Heart left ventricle (tissue), 16 donors: ENCODE measurements around the gene NEK8. TPM values are rescaled to one million over a fixed set of nuclear protein-coding genes. Genes with fewer than 3 reads are reported as not detected.

ENCODE experiments used
- ATAC-seq, 4 donors: fragments of 200-7000 bp; cut with Tn5 transposase; one replicate each; pipeline ENCODE4 v1.9.1; 2020 to 2022; ENCODE audit warnings: moderate library complexity in 4 of 4, mild to moderate bottlenecking in 3 of 4, moderate number of reproducible peaks in 1 of 4
- DNase-seq, 5 donors: peaks; one replicate each; pipeline ENCODE4 v3.0.0-alpha.2; 2020
- H3K27ac ChIP-seq, 12 donors: fragments of 200-600 bp; sonication (generic) in 4 of 12; one replicate each; pipeline versions ENCODE4 v1.5.0 to v1.8.0; 2016 to 2022; ENCODE audit warnings: mild to moderate bottlenecking in 2 of 12
- H3K27me3 ChIP-seq, 9 donors: fragments of 200-600 bp; sonication (generic) in 2 of 9; one replicate each; pipeline versions ENCODE4 v1.5.1 to v1.8.0; 2016 to 2022; ENCODE audit warnings: mild to moderate bottlenecking in 3 of 9
- H3K36me3 ChIP-seq, 9 donors: fragments of 200-600 bp; sonication (generic) in 2 of 9; one replicate each; pipeline versions ENCODE4 v1.5.0 to v1.8.0; 2018 to 2022; ENCODE audit warnings: mild to moderate bottlenecking in 2 of 9
- H3K4me1 ChIP-seq, 12 donors: fragments of 200-600 bp; sonication (generic) in 4 of 12; one replicate each; pipeline versions ENCODE4 v1.5.0 to v1.8.0; 2016 to 2022; ENCODE audit warnings: mild to moderate bottlenecking in 3 of 12
- H3K4me3 ChIP-seq, 12 donors: fragments of 200-600 bp; sonication (generic) in 4 of 12; one replicate each; pipeline versions ENCODE4 v1.5.0 to v1.8.0; 2017 to 2022; ENCODE audit warnings: mild to moderate bottlenecking in 9 of 12, moderate library complexity in 4 of 12
- H3K9me3 ChIP-seq, 12 donors: fragments of 200-600 bp; sonication (generic) in 4 of 12; one replicate each; pipeline versions ENCODE4 v1.5.0 to v1.8.0; 2016 to 2022; ENCODE audit warnings: mild to moderate bottlenecking in 1 of 12
- POLR2A ChIP-seq, 2 donors: fragments of 450-650 bp; IDR thresholded peaks; one replicate each; pipeline ENCODE4 v1.6.1; 2017; ENCODE audit warnings: antibody characterized with exemption in 2 of 2, mild to moderate bottlenecking in 2 of 2, moderate library complexity in 2 of 2
- WGBS, 4 donors: extraction: QIAGEN DNeasy Blood & Tissue Kit in 2 of 4; methylation state at CpG; one replicate each; pipeline versions ENCODE4 v1.1.5 to v1.1.7; 2013 to 2018; 5-methylcytosine and 5-hydroxymethylcytosine counted together
- intact Hi-C, 10 donors: fragments of 100-400 bp; cut with DNase I; formaldehyde crosslinking; loops; one replicate each; pipeline versions ENCODE4 v1.11.1 to v1.14.2; 2022
- polyA plus RNA-seq, 2 donors: library from polyadenylated mRNA; stranded (reverse); fragments of 200-250 nt; gene quantifications; one replicate each; pipeline ENCODE4 v1.2.3, GENCODE V29; 2013
- total RNA-seq, 9 donors: library from RNA; depleted of rRNA in 2 of 9; stranded (reverse); fragments of >200 nt in 2 of 9; fragmentation: NEBNext Ultra II Directional in 3 of 9; extraction: Animal tissue kit (Norgen Biotek cat#: 25700) in 3 of 9; gene quantifications; one replicate each; pipeline versions ENCODE4 v1.1.0 to v1.2.4, GENCODE V29; 2016 to 2023
- TF ChIP-seq, protein P1 (sequence below), 12 donors: fragments of 200-600 bp; sonication (generic) in 4 of 12; IDR thresholded peaks; one replicate each; pipeline versions ENCODE4 v1.5.0 to v1.8.0; 2018 to 2022; ENCODE audit warnings: antibody characterized with exemption in 12 of 12, mild to moderate bottlenecking in 5 of 12
- donor health status: ischemic (EF 13 %, LVEDD 7.1; RV severe dilation, severe dysfunction).
- donor health status: healthy with polysubstance abuse.
- donor health status: DM: no; HTN: yes; CAD: no.
- donor health status: DM: no; HTN: no; CAD: no.
- donor health status: ischemic (EF 25% LVEDD 6.9; RV normal size, moderate dysfunction).
- donor health status: ischemic (EF 25% LVEDD 5.7; RV mildly dilated, moderate dysfunction).
- donor health status: healthy.
- donor health status: DM: yes; HTN: yes; CAD: no.
- donor health status: ischemic (EF 35%, LVEDD 5.7; RV mildly dilated, moderate dysfunction).
- donor health status: nonischemic (EF 11% LVEDD 7.7; RV severe dilation, severe dysfunction).
- donor health status: DM: yes; HTN: yes; CAD: no.
- donor health status: PGD.
- donor health status: ischemic (EF 29% LVEDD 5.4; RV normal size, mild dysfunction).
- donor health status: nonischemic (EF 23%, LVEDD 6.1; RV moderate dilation, normal function).

NEK8 gene
- total and polyA plus RNA-seq, 11 donors = 0.28 to 2.8 (median 1.1) TPM

DNA sequence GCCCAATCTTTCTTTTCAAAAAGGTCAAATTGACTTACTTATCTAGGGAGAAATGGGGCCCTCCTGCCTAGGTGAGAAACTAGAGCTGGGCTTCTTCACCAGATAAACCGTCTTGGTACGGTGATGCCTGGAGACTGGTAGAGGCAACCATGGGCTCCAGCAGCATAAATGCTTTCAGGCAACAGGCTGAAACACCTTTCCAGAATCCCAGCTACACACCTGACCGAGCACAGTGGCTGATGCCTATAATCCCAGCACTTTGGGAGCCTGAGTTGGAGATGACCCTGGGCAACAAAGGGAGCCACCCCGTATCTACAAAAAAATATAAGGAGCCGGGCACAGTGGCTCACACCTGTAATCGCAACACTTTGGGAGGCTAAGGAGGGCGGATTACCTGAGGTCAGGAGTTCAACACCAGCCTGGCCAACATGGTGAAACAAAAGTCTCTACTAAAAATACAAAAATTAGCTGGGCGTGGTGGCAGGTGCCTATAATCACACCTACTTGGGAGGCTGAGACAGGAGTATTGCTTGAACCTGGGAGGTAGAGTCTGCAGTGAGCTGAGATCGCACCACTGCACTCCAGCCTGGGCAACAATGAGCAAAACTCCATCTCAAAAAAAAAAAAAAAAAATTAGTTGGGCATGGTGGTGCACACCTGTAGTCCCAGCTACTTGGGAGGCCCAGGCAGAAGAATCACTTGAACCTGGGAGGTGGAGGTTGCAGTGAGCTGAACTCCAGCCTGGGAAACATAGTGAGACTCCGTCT lies 23.2 kb downstream of the NEK8 start:
- Histone ChIP-seq H3K4me3 (no peak overlapping the region), H3K9me3 (no peaks in the 10 kb centered on the region), H3K27ac (no peak overlapping the region), H3K27me3 (no peaks in the 10 kb centered on the region), H3K4me1 (peaks cover 0 to 19% (median 7%) of the 10 kb centered on the region in 12 donors), H3K36me3 (peaks cover 0 to 20% (median 7%) of the 10 kb centered on the region in 9 donors)
- WGBS, 4 donors = 91 to 95% (median 94%) methylated on average over 10 of the region's 10 CpGs
- no peak for ATAC-seq
- intact Hi-C loops = loop anchor here in 3 of 10 donors (2.0 kb wide), 2 partner anchors 23 to 25 kb away; partner anchors contain the start of genes TLCD1 (in 2 of the 3) and NEK8 (in 1 of the 3)
- DNase-seq = no peak
- TF ChIP-seq, protein P1, sequence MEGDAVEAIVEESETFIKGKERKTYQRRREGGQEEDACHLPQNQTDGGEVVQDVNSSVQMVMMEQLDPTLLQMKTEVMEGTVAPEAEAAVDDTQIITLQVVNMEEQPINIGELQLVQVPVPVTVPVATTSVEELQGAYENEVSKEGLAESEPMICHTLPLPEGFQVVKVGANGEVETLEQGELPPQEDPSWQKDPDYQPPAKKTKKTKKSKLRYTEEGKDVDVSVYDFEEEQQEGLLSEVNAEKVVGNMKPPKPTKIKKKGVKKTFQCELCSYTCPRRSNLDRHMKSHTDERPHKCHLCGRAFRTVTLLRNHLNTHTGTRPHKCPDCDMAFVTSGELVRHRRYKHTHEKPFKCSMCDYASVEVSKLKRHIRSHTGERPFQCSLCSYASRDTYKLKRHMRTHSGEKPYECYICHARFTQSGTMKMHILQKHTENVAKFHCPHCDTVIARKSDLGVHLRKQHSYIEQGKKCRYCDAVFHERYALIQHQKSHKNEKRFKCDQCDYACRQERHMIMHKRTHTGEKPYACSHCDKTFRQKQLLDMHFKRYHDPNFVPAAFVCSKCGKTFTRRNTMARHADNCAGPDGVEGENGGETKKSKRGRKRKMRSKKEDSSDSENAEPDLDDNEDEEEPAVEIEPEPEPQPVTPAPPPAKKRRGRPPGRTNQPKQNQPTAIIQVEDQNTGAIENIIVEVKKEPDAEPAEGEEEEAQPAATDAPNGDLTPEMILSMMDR (IDR thresholded peaks at IDR 0.05) = no peak
- no peak for TF ChIP-seq POLR2A (IDR thresholded peaks at IDR 0.05)

DNA sequence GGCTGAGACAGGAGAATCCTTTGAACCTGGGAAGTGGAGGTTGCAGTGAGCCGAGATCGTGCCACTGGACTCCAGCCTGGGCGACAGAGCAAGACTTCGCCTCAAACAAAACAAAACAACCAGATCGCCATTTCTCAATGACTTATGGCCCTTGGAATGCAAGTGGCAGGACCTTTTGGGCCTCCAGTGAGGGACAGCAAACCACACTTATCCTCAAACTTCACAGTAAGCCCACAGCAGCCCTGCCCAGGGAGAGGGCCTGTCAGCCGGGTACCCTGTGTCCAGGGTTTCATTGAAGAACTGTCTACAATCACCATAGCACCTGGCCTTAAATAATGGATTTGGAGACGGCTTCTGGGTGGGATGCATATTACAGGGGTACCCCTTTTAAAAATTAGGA lies 26.9 kb downstream of the NEK8 start:
- Histone ChIP-seq H3K4me1 (peaks cover 0 to 9% (median 2%) of the 10 kb centered on the region in 12 donors), H3K4me3 (no peak overlapping the region), H3K27me3 (no peaks in the 10 kb centered on the region), H3K9me3 (no peaks in the 10 kb centered on the region), H3K27ac (no peak overlapping the region), H3K36me3 (peaks cover 0 to 35% (median 25%) of the 10 kb centered on the region in 9 donors)
- intact Hi-C loops = loop anchor here in 1 of 10 donors (5.0 kb wide), 1 partner anchor 152 kb away; no protein-coding TSS in a partner anchor
- 84 to 95% (median 91%) methylated on average over 7 of the region's 7 CpGs for WGBS, 4 donors
- ATAC-seq = no peak
- TF ChIP-seq, protein P1 (IDR thresholded peaks at IDR 0.05) = no peak
- TF ChIP-seq POLR2A (IDR thresholded peaks at IDR 0.05) = no peak
- no peak for DNase-seq

DNA sequence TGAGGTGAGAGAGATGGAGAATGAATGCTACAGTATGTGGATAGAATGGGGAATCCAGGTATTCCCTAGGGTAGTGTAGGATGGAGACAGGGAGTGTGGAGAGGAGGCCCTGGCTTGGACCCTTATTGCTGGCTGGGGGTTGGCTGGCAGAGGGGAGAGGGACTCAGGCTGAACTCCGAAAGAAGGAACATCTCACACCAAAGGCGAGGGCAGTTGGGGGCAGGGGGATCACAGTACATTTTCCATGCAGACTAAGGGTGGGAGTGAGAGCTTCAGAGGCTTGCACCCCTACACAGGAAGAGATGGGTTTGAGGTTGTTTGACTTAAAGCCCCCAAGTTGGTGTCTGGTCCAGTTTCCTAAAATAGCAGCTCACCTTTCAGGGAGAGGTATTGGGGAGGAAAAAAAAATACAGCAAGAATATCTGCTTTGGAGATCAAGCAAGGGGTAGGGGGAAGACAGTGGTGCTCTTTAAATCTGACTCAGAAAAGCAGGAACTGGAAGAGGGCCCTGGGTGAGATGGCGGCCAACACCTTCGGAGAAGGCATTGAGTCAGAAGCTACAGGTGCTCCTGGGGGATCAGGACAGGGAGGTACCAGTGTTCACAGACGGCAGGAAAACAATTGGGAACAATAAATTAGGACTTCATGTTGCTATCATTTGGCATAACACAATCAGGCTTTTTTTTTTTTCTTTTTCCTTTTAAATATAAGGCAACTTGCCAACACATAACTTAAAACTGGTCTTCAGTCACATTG lies 27.6 kb downstream of the NEK8 start:
- intact Hi-C loops = loop anchor here in 1 of 10 donors (5.0 kb wide), 1 partner anchor 151 kb away; no protein-coding TSS in a partner anchor
- DNase-seq (no peak), ATAC-seq (no peak)
- H3K4me3 ChIP-seq = no peak overlapping the region
- 71 to 78% (median 71%) methylated on average over 5 of the region's 5 CpGs for WGBS, 4 donors
- no peaks in the 10 kb centered on the region for H3K27me3 ChIP-seq
- no peaks in the 10 kb centered on the region for H3K9me3 ChIP-seq
- peaks cover 0 to 35% (median 25%) of the 10 kb centered on the region in 9 donors for H3K36me3 ChIP-seq
- H3K27ac ChIP-seq = no peak overlapping the region
- TF ChIP-seq, protein P1 (IDR thresholded peaks at IDR 0.05) = no peak
- TF ChIP-seq POLR2A (IDR thresholded peaks at IDR 0.05) = no peak
- H3K4me1 ChIP-seq = peaks cover 0 to 16% (median 7%) of the 10 kb centered on the region in 12 donors
